KMS-11 (cell line): Measurements from ENCODE around the gene TALDO1.
A peak's percentile ranks its signal among the peaks of the same experiment; 100 is the strongest.

Experiments used
- H2AFZ ChIP-seq: fragments of 200-600 bp; sonication (generic); 2 replicates; pipeline ENCODE4 v1.6.1; 2016; ENCODE audit warnings: antibody characterized with exemption, mixed run types, low read depth
- H3K27ac ChIP-seq: fragments of 200-600 bp; sonication (generic); 2 replicates; pipeline ENCODE4 v1.6.1; 2016; ENCODE audit warnings: mild to moderate bottlenecking, mixed run types
- H3K27me3 ChIP-seq: fragments of 200-600 bp; sonication (generic); 2 replicates; pipeline ENCODE4 v1.6.1; 2017; ENCODE audit warnings: mild to moderate bottlenecking, low read depth, mixed run types, moderate library complexity; ENCODE audit not compliant: insufficient read depth
- H3K36me3 ChIP-seq: fragments of 200-600 bp; sonication (generic); 2 replicates; pipeline ENCODE4 v1.6.1; 2017; ENCODE audit warnings: mild to moderate bottlenecking, mixed run types; ENCODE audit not compliant: insufficient read depth
- H3K4me1 ChIP-seq: fragments of 200-600 bp; sonication (generic); 2 replicates; pipeline ENCODE4 v1.6.1; 2016; ENCODE audit warnings: mild to moderate bottlenecking, low read depth, mixed run types; ENCODE audit not compliant: poor library complexity, severe bottlenecking
- H3K4me2 ChIP-seq: fragments of 200-600 bp; sonication (generic); 2 replicates; pipeline ENCODE4 v1.7.0; 2016; ENCODE audit warnings: mild to moderate bottlenecking, mixed run types
- H3K4me3 ChIP-seq: fragments of 200-600 bp; sonication (generic); IDR thresholded peaks from 2 replicates; pipeline ENCODE4 v1.6.1; 2017; ENCODE audit warnings: low read depth, low read length, mixed read lengths; ENCODE audit not compliant: insufficient read depth
- H3K79me2 ChIP-seq: fragments of 200-600 bp; sonication (generic); 2 replicates; pipeline ENCODE4 v1.6.1; 2016; ENCODE audit warnings: low read depth, mixed run types; ENCODE audit not compliant: insufficient read depth
- H3K9ac ChIP-seq: fragments of 200-600 bp; sonication (generic); 2 replicates; pipeline ENCODE4 v1.6.1; 2016; ENCODE audit warnings: mild to moderate bottlenecking, mixed run types
- H4K20me1 ChIP-seq: fragments of 200-600 bp; sonication (generic); 2 replicates; pipeline ENCODE4 v1.6.1; 2016; ENCODE audit warnings: mild to moderate bottlenecking, mixed run types; ENCODE audit not compliant: insufficient read depth
- CTCF ChIP-seq: fragments of 200-600 bp; sonication (generic); conservative IDR thresholded peaks from 2 replicates; pipeline ENCODE4 v1.6.1; 2017; ENCODE audit warnings: low read depth, mild to moderate bottlenecking, antibody characterized with exemption, low read length, moderate library complexity, mixed read lengths

TALDO1 gene

GRCh38 chr11:742571-743201, 4.6 kb upstream of the TALDO1 start:
- no peak overlapping the region for H3K9ac ChIP-seq
- H3K27ac ChIP-seq, result no peak overlapping the region
- H3K79me2 ChIP-seq, result peaks cover 4% of the 10 kb centered on the region; the same call in 1 of the 2 replicates
- H3K27me3 ChIP-seq, result peaks cover 13% of the 10 kb centered on the region; the same call in 1 of the 2 replicates
- no peak overlapping the region for H3K4me3 ChIP-seq
- no peaks in the 10 kb centered on the region for H3K36me3 ChIP-seq
- no peaks in the 10 kb centered on the region for H4K20me1 ChIP-seq
- H3K4me1 ChIP-seq, result peaks cover 13% of the 10 kb centered on the region
- no peak for TF ChIP-seq CTCF
- no peak overlapping the region for H3K4me2 ChIP-seq
- no peak overlapping the region for H2AFZ ChIP-seq

- H3K79me2 ChIP-seq, result peaks cover 31% of the 10 kb centered on the region
- peak overlapping the region; percentile 44; the same call in 1 of the 2 replicates for H3K4me2 ChIP-seq
- no peak overlapping the region for H3K27ac ChIP-seq
- H4K20me1 ChIP-seq, result no peaks in the 10 kb centered on the region
- no peak overlapping the region for H3K4me3 ChIP-seq
- no peaks in the 10 kb centered on the region for H3K36me3 ChIP-seq
- H3K27me3 ChIP-seq, result no peaks in the 10 kb centered on the region
- TF ChIP-seq CTCF, result no peak
- no peak overlapping the region for H2AFZ ChIP-seq
- peaks cover 24% of the 10 kb centered on the region for H3K4me1 ChIP-seq
- H3K9ac ChIP-seq, result no peak overlapping the region
Observed at GRCh38 chr11:745428-745827, 1.8 kb upstream of the TALDO1 start.

DNA sequence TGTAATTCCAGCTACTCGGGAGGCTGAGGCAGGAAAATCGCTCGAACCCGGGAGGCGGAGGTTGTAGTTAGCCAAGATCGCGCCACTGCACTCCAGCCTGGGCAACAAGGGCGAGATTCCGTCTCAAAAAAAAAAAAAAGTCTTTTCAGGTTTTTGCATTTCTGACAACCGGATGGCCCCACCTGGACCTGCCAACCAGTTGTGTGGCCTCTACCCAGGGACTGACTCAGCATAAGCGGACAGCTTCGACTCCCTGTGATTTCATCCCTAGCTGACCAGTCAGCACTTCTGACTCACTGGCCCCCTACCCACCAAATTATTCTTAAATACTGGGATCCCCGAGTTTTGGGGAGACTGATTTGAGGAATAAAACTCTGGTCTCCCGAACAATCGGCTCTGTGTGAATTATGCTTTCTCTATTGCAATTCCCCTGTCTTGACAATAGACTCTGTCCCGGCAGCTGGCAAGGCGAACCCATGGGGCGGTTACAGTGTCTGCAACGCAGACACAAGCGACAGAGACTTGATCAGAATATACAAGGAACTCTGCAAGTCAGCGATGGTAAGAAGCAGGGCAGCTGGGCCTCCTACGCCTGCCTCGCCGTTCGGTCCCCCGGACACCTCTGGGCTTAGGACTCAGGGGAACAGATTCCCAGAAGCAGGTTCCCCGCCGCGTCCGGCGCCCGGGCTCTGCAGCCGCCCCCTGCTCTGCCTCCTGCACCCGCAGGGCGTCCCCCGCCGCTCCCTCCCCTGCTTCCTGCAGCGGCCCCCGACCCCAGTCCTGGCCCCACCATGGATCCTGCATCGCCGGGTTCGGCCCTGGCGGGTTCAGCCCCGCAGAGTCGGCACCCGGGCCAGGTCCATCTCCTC, 741 bp upstream of the TALDO1 start:
- Histone ChIP-seq H3K4me1 (peaks cover 24% of the 10 kb centered on the region), H2AFZ (peak overlapping the region; percentile 58), H3K4me2 (peak overlapping the region; percentile 44), H3K27ac (peak overlapping the region; percentile 89), H3K36me3 (no peaks in the 10 kb centered on the region), H4K20me1 (no peaks in the 10 kb centered on the region), H3K9ac (peak overlapping the region; percentile 35; the same call in 1 of the 2 replicates), H3K4me3 (no peak overlapping the region), H3K79me2 (peaks cover 42% of the 10 kb centered on the region), H3K27me3 (no peaks in the 10 kb centered on the region)
- TF ChIP-seq CTCF, result no peak

GRCh38 chr11:748007-748359, 719 bp downstream of the TALDO1 start:
- Histone ChIP-seq H3K27ac (peak overlapping the region; percentile 89), H3K4me3 (no peak overlapping the region), H3K9ac (peak overlapping the region; percentile 75), H4K20me1 (no peaks in the 10 kb centered on the region), H3K4me1 (peaks cover 24% of the 10 kb centered on the region), H3K79me2 (peaks cover 56% of the 10 kb centered on the region), H3K36me3 (no peaks in the 10 kb centered on the region), H2AFZ (peak overlapping the region; percentile 58), H3K4me2 (peak overlapping the region; percentile 96), H3K27me3 (no peaks in the 10 kb centered on the region)
- no peak for TF ChIP-seq CTCF
